HFF-Myc (cell line): ENCODE measurements around the gene SLC16A6.
"Not testable (repeated sequence)": the region's sequence is repeated elsewhere in the genome, so short reads cannot be mapped to it uniquely, and the experiment has no call there.

Source experiments
- DNase-seq: peaks from one replicate; pipeline ENCODE4 v3.0.0-alpha.2; 2011; ENCODE audit warnings: low read depth; ENCODE audit errors: extremely low read depth
- H3K4me3 ChIP-seq: replicated peaks from 2 replicates; pipeline ENCODE4 v1.5.1; 2011; ENCODE audit warnings: low read depth, mild to moderate bottlenecking, control low read depth, low read length
- CTCF ChIP-seq: IDR thresholded peaks from 2 replicates; pipeline ENCODE4 v1.5.1; 2012; ENCODE audit warnings: mild to moderate bottlenecking, low read depth, low read length, control low read depth; ENCODE audit errors: missing control alignments

The SLC16A6 gene

DNA sequence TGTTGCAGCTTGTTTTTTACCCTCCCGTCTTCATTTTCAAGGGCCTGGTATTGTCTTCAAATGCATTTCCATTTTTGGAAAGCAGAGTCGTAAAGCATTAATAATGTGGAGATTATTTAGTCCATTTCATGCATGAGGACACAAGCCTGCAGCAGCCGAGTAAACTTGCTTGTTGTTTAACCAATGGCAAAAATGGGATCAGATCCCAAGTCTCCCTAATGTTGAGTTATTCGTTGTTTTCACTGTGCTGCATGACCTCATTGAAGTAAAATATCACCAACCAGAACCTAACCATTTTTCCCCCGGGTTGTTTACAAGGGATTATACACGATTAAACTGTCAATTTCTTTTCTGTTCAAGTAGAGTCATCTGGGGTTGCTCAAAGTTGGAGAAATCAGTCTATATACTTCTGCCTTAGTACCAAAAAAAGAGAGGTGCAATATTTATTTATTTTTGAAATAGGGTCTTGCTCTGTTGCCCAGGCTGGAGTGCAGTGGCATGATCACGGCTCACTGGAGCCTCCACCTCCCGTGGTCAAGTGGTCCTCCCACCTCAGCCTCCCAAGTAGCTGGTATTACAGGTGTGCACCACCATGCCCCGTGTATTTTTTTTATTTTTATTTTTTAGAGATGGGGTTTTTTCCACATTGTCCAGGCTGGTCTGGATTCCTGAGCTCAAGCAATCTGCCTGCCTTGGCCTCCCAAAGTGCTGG is 30.7 kb downstream of the SLC16A6 start:
- TF ChIP-seq CTCF = no peak
- no peak for DNase-seq
- H3K4me3 ChIP-seq = no peak overlapping the region

GRCh38 chr17:68259648-68259951 is 31.3 kb downstream of the SLC16A6 start:
- DNase-seq = not testable (repeated sequence)
- peak overlapping the region; percentile 31 for H3K4me3 ChIP-seq

- peak overlapping the region; percentile 31 for H3K4me3 ChIP-seq
These were observed 31.9 kb downstream of the SLC16A6 start for GRCh38 chr17:68258890-68259647.

DNA sequence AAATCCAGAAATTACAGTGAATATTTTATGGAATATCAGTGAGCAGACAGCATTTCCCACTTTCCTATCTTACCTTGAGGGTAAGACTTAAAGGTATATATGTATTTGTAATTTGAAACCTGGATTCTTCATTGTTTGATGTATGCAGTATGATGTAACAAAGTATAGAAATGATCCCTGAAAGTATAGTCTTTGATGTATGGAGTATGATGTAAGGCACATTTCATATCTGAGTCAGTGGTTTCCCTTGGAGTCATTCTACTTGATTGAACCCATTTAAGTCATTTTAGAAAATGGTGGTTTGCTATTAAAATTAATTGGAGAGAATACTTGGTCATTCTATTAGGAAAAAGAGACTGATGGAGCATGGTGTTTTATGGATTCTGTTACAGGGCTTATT is 33.0 kb downstream of the SLC16A6 start:
- DNase-seq = no peak
- H3K4me3 ChIP-seq = no peak overlapping the region
- no peak for TF ChIP-seq CTCF

More at GRCh38 chr17:68258890-68259647, 31.9 kb downstream of the SLC16A6 start:
- not testable (repeated sequence) for DNase-seq

GRCh38 chr17:68256701-68257100 is 34.2 kb downstream of the SLC16A6 start:
- DNase-seq, H3K4me3 ChIP-seq: not testable (repeated sequence)

DNA sequence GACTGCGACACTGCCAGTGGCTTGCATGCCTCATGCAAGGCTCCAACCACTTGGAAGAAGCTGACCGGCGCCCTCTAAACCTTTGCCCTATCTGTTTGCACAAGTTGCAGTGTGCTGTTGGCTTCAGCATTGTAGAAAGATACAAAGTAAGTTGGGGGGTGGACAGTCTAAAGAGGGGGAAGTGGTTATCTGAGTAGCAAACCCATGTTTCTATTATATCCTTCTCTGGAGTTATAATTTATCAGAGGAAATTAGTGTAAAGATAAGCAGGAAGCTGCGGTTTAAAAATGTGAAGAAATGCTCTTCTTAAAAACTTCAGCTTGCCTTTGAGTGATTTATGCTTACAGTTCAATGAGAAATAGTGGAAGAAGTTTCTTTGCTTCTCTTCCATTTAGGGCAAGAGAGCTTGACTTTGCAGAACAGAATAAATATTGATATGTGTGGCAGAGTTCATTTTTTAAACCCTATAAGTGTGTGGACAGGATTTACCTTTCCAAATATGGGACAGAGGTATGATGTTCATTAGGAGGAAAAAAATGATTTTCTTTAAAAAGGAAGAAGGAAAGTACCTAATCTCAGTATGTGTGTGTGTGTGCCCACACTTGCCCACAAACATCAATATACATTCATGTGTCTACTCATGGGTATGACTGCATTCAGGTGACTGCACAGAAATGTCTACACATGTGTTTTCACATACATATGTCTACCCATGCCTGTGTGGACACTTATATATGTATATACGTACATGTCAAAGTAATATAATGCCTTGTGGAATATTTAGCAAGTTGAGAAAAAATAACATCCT is 35.0 kb downstream of the SLC16A6 start:
- DNase-seq = no peak
- no peak for TF ChIP-seq CTCF
- H3K4me3 ChIP-seq = no peak overlapping the region

GRCh38 chr17:68255151-68255550 is 35.8 kb downstream of the SLC16A6 start:
- no peak for DNase-seq
- TF ChIP-seq CTCF = no peak
- H3K4me3 ChIP-seq = no peak overlapping the region

DNA sequence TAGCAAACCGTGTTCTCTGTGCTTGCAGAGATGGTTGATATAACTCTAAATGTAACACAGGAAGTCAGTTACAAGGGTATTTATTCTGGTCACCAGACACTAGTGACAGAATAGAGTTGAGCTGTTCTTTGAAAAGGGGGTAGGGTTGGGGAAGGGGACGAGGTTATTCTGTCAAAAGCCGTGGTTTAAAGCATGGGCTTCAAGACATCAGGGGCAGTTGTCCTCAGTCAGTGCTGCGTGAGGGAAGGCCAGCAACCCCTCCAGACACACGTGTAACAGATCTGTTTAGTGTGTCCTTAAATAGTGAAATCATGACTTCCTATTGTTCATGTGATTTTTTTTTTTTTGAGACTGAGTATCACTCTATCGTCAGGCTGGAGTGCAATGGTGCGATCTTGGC is 37.5 kb downstream of the SLC16A6 start:
- H3K4me3 ChIP-seq, DNase-seq: not testable (repeated sequence)
